ENCODE results near the gene CPLX3. TPM values are rescaled to one million over a fixed set of nuclear protein-coding genes. Genes with fewer than 3 reads are reported as not detected.

The CPLX3 gene
- total RNA-seq, 1 donor from 2014 or later = not detected

DNA sequence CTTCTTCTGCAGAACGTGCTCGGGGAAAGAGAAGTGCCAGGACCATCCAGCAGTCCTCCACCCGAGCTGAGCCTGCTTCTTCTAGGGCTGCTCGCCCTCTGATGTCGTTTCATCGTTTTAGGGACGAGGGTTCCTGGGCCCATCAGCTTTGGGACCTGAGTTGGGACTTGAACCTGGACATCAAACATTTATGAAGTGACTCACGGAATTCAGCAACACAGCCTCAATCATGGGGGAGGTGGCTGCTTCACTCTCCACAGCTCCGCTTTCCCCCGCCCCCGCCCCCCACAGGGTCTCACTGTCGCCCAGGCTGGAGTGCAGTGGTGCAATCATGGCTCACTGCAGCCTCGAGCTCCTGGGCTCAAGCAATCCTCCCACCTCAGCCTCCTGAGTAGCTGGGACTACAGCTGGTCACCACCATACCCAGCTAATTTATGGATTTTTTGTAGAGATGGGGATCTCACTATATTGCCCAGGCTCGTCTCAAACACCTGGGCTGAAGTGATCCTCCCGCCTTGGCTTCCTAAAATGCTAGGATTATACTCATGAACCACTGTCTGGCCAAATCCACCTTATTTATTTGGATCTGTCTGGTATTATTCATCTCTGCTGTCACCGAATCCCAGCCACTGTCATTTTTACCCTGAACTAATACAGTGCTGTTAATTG, 47.5 kb downstream of the CPLX3 start:
- no peaks in the 10 kb centered on the region for H3K36me3 ChIP-seq (ENCODE audit: control insufficient read depth in 3 of 3, insufficient read depth in 3 of 3, low read length in 3 of 3)
- peaks cover 37 to 42% (median 40%) of the 10 kb centered on the region in 3 donors for H3K4me1 ChIP-seq (ENCODE audit: control insufficient read depth in 3 of 3, insufficient read depth in 3 of 3, low read length in 3 of 3)
- H3K27ac ChIP-seq (ENCODE audit: low read depth, low read length) = peak overlapping the region; percentile 37
- no peaks in the 10 kb centered on the region for H3K27me3 ChIP-seq (ENCODE audit: control insufficient read depth in 3 of 3, insufficient read depth in 3 of 3, low read length in 3 of 3)
- H3K9me3 ChIP-seq (ENCODE audit: control insufficient read depth in 3 of 3, low read length in 3 of 3) = no peaks in the 10 kb centered on the region
- H3K4me3 ChIP-seq (ENCODE audit: low read length in 3 of 3) = peak overlapping the region; percentile 89 to 98 (median 95)
- H3K9ac ChIP-seq (ENCODE audit: low read depth in 1 of 3, low read length in 3 of 3) = peak overlapping the region; percentile 81 to 92 (median 85)

GRCh38 chr15:74878273-74878672, 51.8 kb downstream of the CPLX3 start:
- H3K27ac ChIP-seq (ENCODE audit: low read depth, low read length) = no peak overlapping the region
- no peak overlapping the region for H3K4me3 ChIP-seq (ENCODE audit: low read length in 3 of 3)
- no peaks in the 10 kb centered on the region for H3K27me3 ChIP-seq (ENCODE audit: control insufficient read depth in 3 of 3, insufficient read depth in 3 of 3, low read length in 3 of 3)
- peaks cover 0 to 2% (median 0%) of the 10 kb centered on the region in 3 donors for H3K9me3 ChIP-seq (ENCODE audit: control insufficient read depth in 3 of 3, low read length in 3 of 3)
- H3K9ac ChIP-seq (ENCODE audit: low read depth in 1 of 3, low read length in 3 of 3) = no peak overlapping the region
- H3K4me1 ChIP-seq (ENCODE audit: control insufficient read depth in 3 of 3, insufficient read depth in 3 of 3, low read length in 3 of 3) = peaks cover 4 to 6% (median 6%) of the 10 kb centered on the region in 3 donors
- no peaks in the 10 kb centered on the region for H3K36me3 ChIP-seq (ENCODE audit: control insufficient read depth in 3 of 3, insufficient read depth in 3 of 3, low read length in 3 of 3)

Small RNA genes within 50 kb of the gene (small RNA-seq; reads per million reads assigned to genes)
- gene CPLX3 (not detected), gene MIR4513 (not detected), gene MIR6882 (0.37 reads per million, percentile 46 among the genes with 10 or more reads in this experiment)

Other genes with a start within 250 kb of the CPLX3 start
- 24.0 TPM for gene CLK3, start 210.8 kb upstream of the CPLX3 start, total RNA-seq
- gene EDC3, start 130.6 kb upstream of the CPLX3 start, total RNA-seq = 16.2 TPM
- gene CYP1A1, start 101.1 kb upstream of the CPLX3 start, total RNA-seq = not detected
- gene CYP1A2, start 77.8 kb upstream of the CPLX3 start, total RNA-seq = not detected
- gene CSK, start 44.5 kb upstream of the CPLX3 start, total RNA-seq = 13.6 TPM
- gene LMAN1L, start 13.8 kb upstream of the CPLX3 start, total RNA-seq = not detected
- gene ULK3, start 16.5 kb downstream of the CPLX3 start, total RNA-seq = 18.3 TPM
- gene SCAMP2, start 46.7 kb downstream of the CPLX3 start, total RNA-seq = 15.7 TPM
- gene MPI, start 63.4 kb downstream of the CPLX3 start, total RNA-seq = 22.4 TPM
- 33.4 TPM for gene FAM219B, start 80.2 kb downstream of the CPLX3 start, total RNA-seq
- gene COX5A, start 111.4 kb downstream of the CPLX3 start, total RNA-seq = 96.6 TPM
- gene RPP25, start 130.1 kb downstream of the CPLX3 start, total RNA-seq = 1.0 TPM
- 1.6 TPM for gene SCAMP5, start 168.9 kb downstream of the CPLX3 start, total RNA-seq
- 4.7 TPM for gene PPCDC, start 197.0 kb downstream of the CPLX3 start, total RNA-seq